NCI-H446 (cell line): ENCODE results near the gene S100A14.
"Not testable (repeated sequence)": the region's sequence is repeated elsewhere in the genome, so short reads cannot be mapped to it uniquely, and the experiment has no call there.

Experiments
- DNase-seq, 2 experiments: peaks; one replicate each; lab custom pipeline; 2025; lab: John Stamatoyannopoulos, UW

S100A14 gene

DNA sequence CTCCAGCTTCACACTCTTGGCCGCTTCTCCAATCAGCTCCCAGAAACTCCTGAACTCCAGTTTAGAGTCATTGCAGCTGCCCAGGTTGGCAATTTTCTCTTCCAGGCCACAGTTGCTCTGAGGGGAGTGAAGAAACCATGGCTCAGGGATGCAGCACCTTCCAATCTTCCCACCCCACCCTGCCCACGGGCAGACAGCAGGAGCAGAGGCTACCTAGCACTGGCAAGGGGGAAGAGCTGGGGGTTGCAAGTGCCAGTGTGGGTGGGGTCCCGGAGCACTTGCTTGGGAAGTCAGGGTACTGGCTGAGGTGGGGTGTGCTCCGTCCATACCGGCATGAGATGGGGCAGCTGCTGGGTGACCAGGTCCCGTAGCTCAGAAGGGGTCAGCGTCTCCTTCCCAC, 1.2 kb downstream of the S100A14 start:
- DNase-seq, result no peak

DNA sequence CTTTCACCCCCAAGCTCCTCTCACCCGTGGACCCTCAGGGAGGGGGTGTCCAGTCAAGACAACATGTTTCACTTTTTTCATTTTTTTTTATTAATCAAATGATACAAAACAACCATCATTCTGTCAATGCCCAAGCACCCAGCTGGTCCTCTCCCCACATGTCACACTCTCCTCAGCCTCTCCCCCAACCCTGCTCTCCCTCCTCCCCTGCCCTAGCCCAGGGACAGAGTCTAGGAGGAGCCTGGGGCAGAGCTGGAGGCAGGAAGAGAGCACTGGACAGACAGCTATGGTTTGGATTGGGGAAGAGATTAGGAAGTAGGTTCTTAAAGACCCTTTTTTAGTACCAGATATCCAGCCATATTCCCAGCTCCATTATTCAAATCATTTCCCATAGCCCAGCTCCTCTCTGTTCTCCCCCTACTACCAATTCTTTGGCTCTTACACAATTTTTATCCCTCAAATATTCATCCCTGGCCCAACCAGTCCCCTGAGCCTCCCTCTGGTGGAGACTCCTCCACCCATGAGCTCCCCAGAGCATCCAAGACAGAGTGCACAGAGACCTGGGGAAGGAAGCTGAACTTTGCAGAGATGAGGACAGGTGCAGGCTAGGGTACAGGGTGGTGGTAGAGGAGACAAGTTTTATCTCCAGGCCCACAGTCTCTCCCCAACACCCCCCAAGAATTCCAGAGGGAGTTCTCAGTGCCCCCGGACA, 1.8 kb downstream of the S100A14 start:
- no peak for DNase-seq

DNA sequence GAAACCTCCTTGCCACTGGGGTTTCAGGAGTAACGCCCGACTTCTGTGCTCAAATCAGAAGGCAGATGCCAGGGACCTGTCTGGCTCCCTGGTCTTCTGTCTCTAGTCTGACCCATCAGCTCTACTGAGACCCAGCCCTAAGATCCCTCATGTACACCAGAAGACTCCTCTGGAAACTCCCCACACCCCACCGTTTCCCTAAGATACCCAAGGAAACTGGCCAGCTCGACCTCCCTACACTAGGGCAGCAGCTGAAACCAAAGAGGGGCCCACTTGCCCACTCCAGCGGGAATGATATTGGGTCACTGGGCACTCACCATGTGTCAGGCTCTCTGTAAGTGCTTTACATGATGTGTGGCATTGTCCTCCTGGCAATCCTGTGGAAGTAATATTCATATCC, 2.7 kb downstream of the S100A14 start:
- no peak for DNase-seq

DNA sequence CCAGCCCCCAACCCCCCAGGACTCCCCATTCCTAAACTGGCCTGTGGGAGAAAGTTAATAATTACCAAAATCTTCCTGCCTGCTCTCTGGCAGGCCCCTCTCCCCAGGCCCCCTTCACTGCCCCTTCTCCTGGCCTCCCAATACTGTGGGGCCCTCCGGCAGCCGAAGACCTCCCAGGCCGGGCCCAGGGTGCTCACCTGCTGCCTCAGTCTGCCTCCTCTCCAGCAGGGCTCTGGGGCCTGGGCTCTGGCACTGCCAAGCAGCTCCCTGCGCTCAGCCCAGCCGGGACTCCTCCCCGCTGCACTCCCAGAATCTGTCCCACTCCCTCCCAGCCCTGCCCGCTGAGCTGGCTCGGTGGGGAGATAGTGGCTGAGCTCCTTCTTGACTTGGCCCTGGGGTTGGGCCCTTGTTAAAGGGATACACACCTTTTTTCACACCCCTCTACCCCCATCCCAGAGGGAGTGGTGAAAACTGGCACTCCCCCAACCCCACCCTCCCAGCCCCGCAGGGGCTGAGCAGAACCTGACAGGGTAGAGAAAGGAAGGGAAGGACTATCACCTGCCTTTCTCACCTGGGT, 3.3 kb downstream of the S100A14 start, which contains the start of gene S100A16:
TSS of gene S100A16 (minus strand) at position 383 of the 577 bp plus-strand sequence. CDS start 4,986 bp downstream, outside the sequence.
- DNase-seq, result peak; percentile 18 to 75

DNA sequence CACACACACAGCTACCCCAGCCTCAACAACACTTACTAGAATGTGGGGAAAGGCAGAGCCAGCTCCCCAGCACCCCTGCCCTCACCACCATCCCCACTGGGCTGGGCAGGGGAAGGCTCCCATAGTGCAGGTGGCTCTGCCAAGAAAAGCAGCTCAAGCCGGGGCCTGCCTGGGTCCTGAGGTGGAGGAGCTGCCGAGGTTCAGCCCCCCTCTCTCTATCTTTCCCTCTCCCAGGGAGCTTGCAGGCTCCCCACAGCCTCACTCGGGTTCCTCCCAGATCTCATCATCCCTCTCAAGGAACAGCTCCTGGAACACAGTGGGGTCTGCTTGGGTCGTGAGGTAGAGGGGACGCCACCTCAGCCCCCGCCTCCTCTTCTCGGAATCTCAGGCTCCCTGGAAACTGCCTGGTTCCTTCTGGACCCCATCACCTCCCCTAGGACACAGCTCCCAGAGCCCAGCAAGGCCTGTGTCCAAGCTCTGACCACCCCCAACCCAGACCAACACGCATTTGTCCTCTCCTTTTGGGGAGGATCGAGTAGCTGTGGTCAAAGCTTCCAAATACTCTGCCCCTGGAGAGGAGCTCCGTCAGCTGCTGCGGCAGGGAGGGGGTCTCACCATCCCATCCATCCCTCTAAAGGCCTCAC, 3.9 kb downstream of the S100A14 start:
- DNase-seq, result no peak

DNA sequence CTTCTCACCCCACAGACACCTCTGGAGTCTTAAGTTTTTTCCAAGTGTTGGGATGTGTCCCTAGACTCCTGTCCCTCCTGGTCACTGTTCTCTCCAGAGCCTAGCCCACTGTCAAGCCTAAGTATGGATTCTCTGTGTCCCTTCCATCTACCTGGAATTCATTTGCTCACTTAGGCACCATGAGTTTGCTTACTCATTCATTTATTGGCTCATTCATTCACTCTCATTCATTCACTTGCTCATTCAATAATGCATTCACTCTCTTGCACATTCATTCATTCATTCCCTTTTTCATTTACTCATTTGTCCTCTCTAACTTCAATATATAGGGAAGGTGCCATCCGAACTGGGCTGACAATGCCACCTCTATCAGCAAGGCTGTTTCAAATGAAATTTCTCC, 4.8 kb downstream of the S100A14 start:
- no peak for DNase-seq

DNA sequence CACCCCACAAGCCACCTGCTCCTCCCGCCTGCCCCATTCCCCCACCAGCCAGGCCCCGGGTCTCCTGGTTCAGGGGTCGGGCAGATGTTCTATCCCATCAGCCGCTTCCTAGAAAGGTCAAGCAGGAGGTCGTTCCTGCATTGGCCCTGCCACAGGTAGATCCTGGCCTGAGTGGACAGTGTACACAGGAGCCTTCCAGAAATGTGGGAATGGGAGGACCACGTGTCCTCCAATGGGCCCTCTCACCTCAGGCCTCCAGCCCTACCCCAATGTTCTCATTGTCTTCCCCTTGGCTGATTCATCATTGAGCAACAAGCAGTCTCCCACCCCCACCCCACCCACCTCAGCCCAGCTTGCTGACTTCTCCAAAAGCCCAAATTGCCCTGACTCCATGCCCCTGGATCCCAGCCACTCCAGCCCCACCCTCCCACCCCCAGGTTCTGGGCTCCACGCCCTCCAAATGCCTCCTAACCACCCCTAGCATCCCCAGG, 5.3 kb downstream of the S100A14 start:
- no peak for DNase-seq

DNA sequence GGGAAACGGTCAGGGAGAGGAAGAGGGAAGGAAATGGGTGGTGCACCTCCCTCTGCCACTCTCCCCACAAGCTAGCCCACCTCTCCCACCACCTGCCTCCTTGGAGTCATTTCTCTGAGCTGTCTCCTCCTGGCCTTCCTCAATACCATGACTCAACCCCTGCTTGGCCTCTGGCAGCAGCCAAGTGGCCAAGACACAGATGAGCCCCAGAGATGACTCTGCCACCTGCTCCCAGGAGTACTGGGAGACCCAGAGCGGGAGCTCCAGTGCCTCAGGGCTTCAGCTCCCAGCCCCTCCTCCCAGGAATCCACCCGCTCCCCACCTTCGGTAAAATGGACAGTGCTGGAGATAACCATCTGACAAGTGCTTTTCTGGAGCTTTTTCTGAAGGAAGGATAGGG, 5.8 kb downstream of the S100A14 start:
- DNase-seq, result peak in 1 of 2 experiments; percentile 24

DNA sequence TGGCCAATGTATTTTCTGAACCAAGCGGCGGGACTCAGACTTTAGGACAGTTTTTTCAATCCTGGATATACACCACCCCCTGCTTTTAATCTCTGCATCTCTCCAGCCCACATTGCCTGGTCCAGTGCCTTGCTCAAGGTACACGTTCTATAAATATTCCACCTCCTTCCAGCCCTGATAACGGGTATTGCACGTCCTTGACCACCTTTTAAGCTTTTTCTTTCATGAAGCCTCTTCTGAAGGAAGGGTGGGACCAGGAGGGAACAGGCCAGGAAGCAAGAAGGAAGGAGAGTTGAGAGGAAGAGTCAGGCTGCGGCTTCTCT, 6.6 kb downstream of the S100A14 start:
- DNase-seq, result no peak

DNA sequence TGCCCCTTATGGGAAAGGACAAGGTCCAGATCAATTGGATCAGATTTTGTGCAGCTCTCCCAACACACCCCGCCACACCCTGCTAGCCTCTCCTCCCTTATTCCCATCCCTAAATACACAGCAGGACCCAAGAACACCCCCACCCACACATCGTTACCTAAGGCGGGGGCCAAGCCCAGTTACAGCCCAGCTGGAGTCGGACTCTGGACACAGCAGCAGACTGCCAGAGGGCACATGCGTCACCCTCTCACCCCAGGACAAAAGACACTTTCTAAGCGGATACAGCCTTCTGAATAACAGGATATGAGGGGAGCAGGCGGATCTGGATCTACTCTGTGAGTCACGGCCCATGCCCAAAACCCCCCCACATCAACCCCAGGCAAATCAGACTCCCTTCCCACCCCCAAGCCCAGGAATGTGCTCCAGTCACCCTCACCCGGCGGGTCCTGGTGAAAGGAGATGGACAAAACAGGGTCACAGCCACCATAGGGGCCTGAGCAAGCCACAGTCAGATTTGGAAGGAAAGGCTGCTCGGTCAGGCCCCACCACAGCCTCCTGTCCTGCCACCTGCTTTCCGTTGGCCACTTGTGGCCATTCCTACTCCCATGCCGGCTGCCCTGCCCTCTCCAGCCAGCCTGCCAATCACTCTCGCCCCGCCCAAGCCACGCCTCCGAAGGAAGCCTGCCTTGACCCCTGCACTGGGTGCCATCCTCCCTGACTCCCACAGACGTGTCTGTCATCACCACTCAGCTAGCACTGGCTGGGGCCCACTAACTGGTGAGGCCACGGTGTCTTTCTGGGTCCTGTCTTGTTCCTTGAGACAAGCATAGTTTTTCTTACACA, 7.2 kb downstream of the S100A14 start:
- DNase-seq, result no peak

DNA sequence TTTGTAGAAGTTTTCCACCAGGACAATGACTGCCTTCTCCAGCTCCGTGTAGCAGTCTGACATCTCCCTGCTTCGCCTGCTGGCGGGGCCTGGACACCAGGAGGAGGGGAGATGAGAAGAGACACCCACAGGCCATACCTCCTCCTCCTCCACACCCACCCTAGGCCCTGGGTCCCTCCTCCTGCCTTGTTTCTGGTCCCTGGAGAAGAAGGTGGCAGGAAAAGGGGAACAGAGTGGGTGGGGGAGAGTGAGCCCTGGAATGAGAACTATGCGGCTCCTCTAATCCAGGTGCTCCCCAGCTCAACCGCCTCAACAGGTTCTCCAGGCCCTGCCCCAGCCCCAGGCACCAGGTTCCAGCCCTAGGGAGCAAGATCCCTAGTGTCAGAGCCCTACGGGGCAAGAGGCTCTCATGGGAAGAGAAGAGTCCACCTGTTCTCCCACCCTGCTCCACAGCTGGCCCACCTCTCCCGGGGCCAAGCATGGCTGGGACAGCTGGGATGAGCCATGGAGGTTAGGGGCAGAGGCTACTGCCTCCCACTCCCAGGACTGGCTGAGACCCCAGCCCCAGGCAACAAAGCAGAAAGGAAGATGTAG, 7.9 kb downstream of the S100A14 start:
- no peak for DNase-seq

DNA sequence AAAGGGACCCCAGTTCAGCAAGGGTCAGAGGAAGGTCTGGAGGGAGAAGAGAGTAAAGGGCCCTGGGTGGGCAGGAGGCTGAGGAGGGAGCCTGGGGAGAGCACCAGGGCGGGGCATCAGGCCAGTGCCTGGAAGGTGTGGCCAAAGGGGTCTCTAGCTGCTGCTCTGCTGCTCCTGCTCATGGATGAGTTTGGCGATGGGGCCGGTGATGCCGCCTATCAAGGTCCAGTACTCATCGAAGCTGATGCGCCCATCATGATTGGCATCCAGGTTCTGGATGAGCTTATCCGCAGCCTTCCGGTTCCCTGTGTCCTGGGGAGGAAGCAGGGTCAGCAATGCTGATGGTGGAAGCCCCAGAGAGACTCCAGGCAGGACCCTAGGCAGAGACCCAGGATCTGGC, 8.7 kb downstream of the S100A14 start:
- DNase-seq, result no peak

DNA sequence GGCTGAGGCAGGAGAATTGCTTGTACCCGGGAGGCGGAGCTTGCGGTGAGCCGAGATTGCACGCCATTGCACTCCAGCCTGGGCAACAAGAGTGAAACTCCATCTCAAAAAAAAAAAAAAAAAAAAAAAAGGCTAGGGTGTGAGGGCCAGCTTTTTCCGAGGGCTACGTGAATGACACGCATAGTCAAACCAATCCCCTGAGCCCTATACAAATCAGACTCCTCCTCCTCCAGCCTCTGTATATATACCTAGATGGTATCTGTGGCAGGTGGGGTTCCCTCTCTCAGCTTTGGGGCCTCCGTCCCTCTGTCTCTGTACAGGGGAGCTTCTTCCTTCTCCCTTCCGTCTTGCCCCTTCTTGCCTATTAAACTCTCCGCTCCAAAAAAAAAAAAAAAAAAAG, 9.9 kb downstream of the S100A14 start:
- no peak for DNase-seq

DNA sequence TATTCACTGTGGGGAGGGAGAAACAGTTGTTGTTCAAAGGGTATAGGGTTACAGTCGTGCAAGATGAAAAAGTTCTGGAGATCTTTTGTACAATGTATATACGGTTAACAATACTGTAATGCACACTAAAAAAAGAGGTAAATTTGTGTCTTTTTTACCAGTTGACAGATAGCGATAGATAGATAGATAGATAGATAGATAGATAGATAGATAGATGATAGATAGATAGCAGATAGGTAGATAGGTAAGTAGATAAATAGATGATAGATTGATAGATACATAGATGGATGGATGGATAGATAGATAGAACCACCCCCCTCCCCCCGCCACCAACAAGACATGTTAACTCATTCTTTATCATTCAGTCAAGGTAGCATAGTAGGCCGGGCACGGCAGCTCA, 13.4 kb downstream of the S100A14 start:
- no peak for DNase-seq

DNA sequence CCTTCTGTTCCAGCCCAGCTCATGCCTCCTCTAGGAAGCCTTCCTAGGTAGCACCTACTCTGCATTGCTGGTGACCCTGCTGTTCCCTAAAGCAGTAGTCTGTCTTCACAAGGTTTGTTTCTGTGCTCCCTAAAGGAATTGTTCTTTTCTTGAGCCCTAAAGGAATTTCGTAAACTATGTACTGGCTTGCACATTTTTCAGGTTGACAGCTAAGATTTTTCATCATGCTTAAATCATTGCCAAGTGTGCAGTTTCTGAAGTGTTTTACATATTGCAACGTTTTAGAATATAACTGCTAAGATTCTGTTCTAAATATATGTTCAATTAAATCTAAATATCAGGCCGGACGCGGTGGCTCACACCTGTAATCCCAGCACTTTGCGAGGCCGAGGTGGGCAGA, 16.3 kb downstream of the S100A14 start:
- no peak for DNase-seq

DNA sequence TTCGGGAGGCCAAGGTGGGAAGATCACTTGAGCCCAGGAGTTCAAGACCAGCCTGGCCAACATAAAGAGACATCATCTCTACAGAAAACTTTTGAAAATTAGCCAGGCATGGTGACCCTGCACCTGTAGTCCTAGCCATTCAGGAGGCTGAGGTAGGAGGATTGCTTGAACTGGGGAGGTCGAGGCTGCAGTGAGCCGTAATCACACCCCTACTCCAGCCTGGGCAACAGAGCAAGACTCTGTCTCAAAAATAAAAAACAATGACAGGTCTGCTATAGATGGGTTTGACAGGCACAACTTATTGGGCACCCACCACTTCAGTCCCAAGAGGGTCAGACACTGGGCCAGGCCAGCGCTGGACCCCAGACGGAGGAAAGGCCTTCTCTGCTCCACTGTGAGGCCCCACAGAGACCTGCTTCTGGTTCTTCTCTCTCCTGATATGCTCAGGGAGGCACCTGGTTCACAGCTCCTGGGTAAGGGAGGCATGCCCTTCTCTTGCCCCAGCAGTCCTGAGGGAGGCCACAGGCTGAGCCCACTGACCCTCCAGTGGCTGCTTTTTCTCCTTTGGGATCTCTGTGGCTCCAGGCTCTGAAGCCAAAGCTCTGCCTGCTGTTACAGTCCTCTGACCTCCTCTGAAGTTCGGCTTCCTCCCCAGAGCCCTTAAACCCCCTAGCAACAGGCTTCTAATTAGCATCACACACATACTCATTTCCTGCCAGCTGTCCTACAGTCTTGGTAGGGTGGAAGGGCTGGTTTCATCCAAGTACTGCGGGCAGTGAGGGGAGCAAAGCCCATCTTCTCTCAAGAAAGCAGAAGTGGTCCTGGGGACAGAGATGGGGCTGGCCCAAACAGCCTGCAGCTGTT, 17.6 kb downstream of the S100A14 start:
- peak in 1 of 2 experiments; percentile 19 for DNase-seq

DNA sequence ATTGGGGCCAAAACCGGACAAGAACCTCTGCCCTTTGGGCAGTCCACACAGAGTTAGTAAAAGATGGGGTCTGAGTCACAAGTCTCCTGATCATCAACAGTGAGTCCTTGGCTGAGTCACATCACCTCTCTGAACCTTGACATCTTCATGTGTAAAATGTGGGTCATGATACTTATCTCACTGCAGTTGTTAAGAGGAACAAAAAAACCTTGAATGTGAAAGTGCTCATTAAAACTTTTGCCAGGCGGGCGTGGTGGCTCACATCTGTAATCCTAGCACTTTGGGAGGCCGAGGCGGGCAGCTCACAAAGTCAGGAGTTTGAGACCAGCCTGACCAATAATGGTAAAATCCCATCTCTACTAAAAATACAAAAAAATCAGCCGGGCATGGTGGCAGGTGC, 18.9 kb downstream of the S100A14 start:
- DNase-seq, result no peak

DNA sequence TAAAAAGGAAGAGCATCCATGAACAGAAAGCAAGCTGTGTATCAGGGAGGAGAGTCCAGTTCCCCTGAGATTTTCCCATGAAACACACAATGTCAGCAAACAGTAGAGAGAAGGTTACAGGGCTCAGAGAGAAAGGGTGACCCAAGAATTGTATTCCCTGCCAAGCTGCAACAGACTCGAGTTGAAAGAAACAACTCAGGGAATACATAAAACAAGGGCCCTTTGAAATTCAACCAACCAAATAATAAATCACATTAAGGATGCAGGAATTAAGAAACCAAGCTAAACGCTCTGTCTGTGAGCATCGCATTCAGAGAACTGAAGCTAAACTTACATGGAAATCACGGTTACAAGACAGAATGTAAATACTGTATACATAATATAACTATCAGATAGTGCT, 23.4 kb downstream of the S100A14 start:
- no peak for DNase-seq

DNA sequence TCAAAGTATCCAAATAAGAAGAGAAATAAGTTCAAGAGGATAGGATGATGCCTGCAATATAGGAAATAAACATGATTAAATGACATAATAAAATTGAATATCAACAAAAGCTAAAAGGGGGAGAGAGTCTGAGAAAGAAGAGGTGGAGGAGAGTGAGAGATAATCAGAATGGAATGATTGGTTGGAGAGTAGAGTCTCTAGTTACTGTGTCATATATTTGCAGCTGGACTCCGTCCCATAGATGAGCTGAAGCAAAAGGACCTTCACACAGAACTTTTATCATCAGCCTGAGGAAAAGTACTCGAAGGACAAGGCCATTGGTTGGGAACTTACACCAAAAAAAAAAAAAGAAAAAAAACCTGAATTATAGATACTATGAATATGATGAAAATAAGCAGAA, 27.6 kb downstream of the S100A14 start:
- no peak for DNase-seq

DNA sequence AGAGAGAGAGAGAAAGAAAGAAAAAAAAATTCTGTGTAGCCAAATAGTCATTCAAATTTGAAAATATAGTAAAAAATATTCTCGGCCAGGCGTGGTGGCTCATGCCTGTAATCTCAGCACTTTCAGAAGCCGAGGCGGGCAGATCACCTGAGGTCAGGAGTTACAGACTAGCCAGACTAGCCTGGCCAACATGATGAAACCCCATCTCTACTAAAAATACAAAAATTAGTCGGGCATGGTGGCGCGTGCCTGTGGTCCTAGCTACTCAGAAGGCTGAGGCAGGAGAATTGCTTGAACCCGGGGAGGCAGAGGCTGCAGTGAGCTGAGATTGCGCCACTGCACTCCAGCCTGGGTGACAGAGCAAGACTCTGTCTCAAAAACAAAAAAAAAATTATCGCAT, 28.1 kb downstream of the S100A14 start:
- DNase-seq, result not testable (repeated sequence)

DNA sequence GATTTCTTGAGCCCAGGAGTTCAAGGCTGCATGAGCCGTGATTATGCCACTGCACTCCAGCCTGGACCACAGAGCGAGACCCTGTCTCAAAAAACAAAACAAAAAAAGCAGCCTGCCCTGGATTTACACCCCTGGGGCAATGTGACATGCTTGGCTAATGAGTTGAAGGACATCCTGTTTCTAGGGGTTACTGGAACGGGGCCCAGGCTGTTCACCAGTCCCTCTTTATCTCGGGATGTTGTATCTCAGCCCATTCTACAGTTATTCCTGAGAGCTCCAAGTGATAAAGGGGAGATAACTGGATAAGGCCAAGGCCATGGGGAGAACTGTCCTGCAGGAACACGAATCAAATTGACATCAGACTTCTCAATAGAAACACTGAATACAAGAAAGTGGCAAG, 28.8 kb downstream of the S100A14 start:
- no peak for DNase-seq
